A673 (cell line): ENCODE data around the gene ACY1.

Source experiments
- EZH2 ChIP-seq: fragments of 200-600 bp; sonication (generic); IDR thresholded peaks from 2 replicates; pipeline ENCODE4 v1.6.1; 2017; ENCODE audit warnings: borderline replicate concordance, low read depth, mild to moderate bottlenecking, mixed read lengths, antibody characterized with exemption, low read length; ENCODE audit not compliant: poor library complexity, severe bottlenecking
- TF ChIP-seq, protein P1 (sequence below): fragments of 300-800, 200-600 bp; sonication (generic); conservative IDR thresholded peaks from 2 replicates; pipeline ENCODE4 v1.5.1; 2017; ENCODE audit warnings: low read depth, mild to moderate bottlenecking, antibody characterized with exemption, low read length, moderate library complexity, mixed read lengths

DNA sequence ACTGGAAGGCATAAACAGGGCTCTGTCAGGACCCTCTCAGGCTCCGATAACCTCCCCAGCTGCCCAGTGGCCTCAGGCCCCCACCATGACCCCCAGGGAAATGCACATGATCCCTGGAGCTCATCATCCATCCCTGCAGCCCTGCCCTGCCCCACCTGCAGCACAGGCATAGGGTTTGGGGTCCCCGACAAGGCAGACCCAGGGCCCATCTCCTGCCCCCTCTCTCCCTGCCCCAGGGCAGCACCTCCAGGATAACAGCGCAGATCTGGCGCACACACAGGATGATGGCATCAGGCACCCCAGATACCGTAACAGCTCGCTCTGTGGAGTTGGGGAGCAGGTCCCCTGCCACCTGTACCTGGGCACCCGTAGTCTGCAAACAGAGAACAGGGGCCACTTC, 23.7 kb upstream of the ACY1 start:
- TF ChIP-seq, protein P1, sequence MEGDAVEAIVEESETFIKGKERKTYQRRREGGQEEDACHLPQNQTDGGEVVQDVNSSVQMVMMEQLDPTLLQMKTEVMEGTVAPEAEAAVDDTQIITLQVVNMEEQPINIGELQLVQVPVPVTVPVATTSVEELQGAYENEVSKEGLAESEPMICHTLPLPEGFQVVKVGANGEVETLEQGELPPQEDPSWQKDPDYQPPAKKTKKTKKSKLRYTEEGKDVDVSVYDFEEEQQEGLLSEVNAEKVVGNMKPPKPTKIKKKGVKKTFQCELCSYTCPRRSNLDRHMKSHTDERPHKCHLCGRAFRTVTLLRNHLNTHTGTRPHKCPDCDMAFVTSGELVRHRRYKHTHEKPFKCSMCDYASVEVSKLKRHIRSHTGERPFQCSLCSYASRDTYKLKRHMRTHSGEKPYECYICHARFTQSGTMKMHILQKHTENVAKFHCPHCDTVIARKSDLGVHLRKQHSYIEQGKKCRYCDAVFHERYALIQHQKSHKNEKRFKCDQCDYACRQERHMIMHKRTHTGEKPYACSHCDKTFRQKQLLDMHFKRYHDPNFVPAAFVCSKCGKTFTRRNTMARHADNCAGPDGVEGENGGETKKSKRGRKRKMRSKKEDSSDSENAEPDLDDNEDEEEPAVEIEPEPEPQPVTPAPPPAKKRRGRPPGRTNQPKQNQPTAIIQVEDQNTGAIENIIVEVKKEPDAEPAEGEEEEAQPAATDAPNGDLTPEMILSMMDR: no peak
- TF ChIP-seq EZH2: no peak
